Measurements from ENCODE around the gene C6. TPM values are rescaled to one million over a fixed set of nuclear protein-coding genes. Genes with fewer than 3 reads are reported as not detected.
A peak's percentile ranks its signal among the peaks of the same experiment; 100 is the strongest.
"Not testable (repeated sequence)": the region's sequence is repeated elsewhere in the genome, so short reads cannot be mapped to it uniquely, and the experiment has no call there.

Gene C6
- total and polyA plus RNA-seq, 9 donors, result 0.16 to 1.2 (median 0.28) TPM; not detected in 3

GRCh38 chr5:41232797-41233196 is 19.5 kb upstream of the C6 start:
- Histone ChIP-seq H3K4me3 (ENCODE audit: low read length) (no peak overlapping the region), H3K9me3 (replicated peaks; ENCODE audit: control insufficient read depth, low read depth, low read length) (no peaks in the 10 kb centered on the region), H3K36me3 (ENCODE audit: control insufficient read depth, insufficient read depth, low read length) (no peaks in the 10 kb centered on the region), H3K4me1 (ENCODE audit: control insufficient read depth, insufficient read depth, low read length) (no peaks in the 10 kb centered on the region), H3K27ac (ENCODE audit: low read length) (no peak overlapping the region), H3K27me3 (ENCODE audit: control insufficient read depth, insufficient read depth, low read length) (no peaks in the 10 kb centered on the region)
- DNase-seq, result no peak

- not testable (repeated sequence) for H3K4me3 ChIP-seq (ENCODE audit: low read length); H3K9me3 ChIP-seq (replicated peaks; ENCODE audit: control insufficient read depth, low read depth, low read length); H3K27ac ChIP-seq (ENCODE audit: low read length); H3K4me1 ChIP-seq (ENCODE audit: control insufficient read depth, insufficient read depth, low read length); H3K27me3 ChIP-seq (ENCODE audit: control insufficient read depth, insufficient read depth, low read length); H3K36me3 ChIP-seq (ENCODE audit: control insufficient read depth, insufficient read depth, low read length); DNase-seq
- WGBS (ENCODE audit: insufficient coverage), result no CpG with 5 or more reads among the region's 1 CpG
Measured at GRCh38 chr5:41230276-41230675, 16.9 kb upstream of the C6 start.

GRCh38 chr5:41223962-41224361 is 10.6 kb upstream of the C6 start:
- Histone ChIP-seq H3K4me1 (ENCODE audit: control insufficient read depth, insufficient read depth, low read length) (no peaks in the 10 kb centered on the region), H3K4me3 (ENCODE audit: low read length) (no peak overlapping the region), H3K27ac (ENCODE audit: low read length) (no peak overlapping the region), H3K36me3 (ENCODE audit: control insufficient read depth, insufficient read depth, low read length) (no peaks in the 10 kb centered on the region), H3K27me3 (ENCODE audit: control insufficient read depth, insufficient read depth, low read length) (no peaks in the 10 kb centered on the region), H3K9me3 (replicated peaks; ENCODE audit: control insufficient read depth, low read depth, low read length) (no peaks in the 10 kb centered on the region)
- no CpG with 5 or more reads among the region's 2 CpGs for WGBS (ENCODE audit: insufficient coverage)
- no peak for DNase-seq

- H3K4me1 ChIP-seq (ENCODE audit: control insufficient read depth, insufficient read depth, low read length), result no peaks in the 10 kb centered on the region
- H3K36me3 ChIP-seq (ENCODE audit: control insufficient read depth, insufficient read depth, low read length), result no peaks in the 10 kb centered on the region
- no CpG with 5 or more reads among the region's 2 CpGs for WGBS (ENCODE audit: insufficient coverage)
- no peak overlapping the region for H3K27ac ChIP-seq (ENCODE audit: low read length)
- peak; percentile 50 for DNase-seq
- H3K4me3 ChIP-seq (ENCODE audit: low read length), result no peak overlapping the region
- no peaks in the 10 kb centered on the region for H3K9me3 ChIP-seq (replicated peaks; ENCODE audit: control insufficient read depth, low read depth, low read length)
- no peaks in the 10 kb centered on the region for H3K27me3 ChIP-seq (ENCODE audit: control insufficient read depth, insufficient read depth, low read length)
Measured at GRCh38 chr5:41219658-41220269, 6.4 kb upstream of the C6 start.

- Histone ChIP-seq H3K27me3 (ENCODE audit: control insufficient read depth, insufficient read depth, low read length) (no peaks in the 10 kb centered on the region), H3K4me1 (ENCODE audit: control insufficient read depth, insufficient read depth, low read length) (no peaks in the 10 kb centered on the region), H3K9me3 (replicated peaks; ENCODE audit: control insufficient read depth, low read depth, low read length) (no peaks in the 10 kb centered on the region), H3K27ac (ENCODE audit: low read length) (no peak overlapping the region), H3K36me3 (ENCODE audit: control insufficient read depth, insufficient read depth, low read length) (no peaks in the 10 kb centered on the region), H3K4me3 (ENCODE audit: low read length) (no peak overlapping the region)
- 85% methylated on average over 1 of the region's 1 CpG for WGBS (ENCODE audit: insufficient coverage)
- DNase-seq, result no peak
Measured at GRCh38 chr5:41218929-41219657, 5.8 kb upstream of the C6 start.

GRCh38 chr5:41214182-41214581 is 850 bp upstream of the C6 start:
- Histone ChIP-seq H3K4me3 (ENCODE audit: low read length) (no peak overlapping the region), H3K27me3 (ENCODE audit: control insufficient read depth, insufficient read depth, low read length) (no peaks in the 10 kb centered on the region), H3K27ac (ENCODE audit: low read length) (no peak overlapping the region), H3K4me1 (ENCODE audit: control insufficient read depth, insufficient read depth, low read length) (no peaks in the 10 kb centered on the region), H3K36me3 (ENCODE audit: control insufficient read depth, insufficient read depth, low read length) (no peaks in the 10 kb centered on the region), H3K9me3 (replicated peaks; ENCODE audit: control insufficient read depth, low read depth, low read length) (no peaks in the 10 kb centered on the region)
- no peak for DNase-seq

GRCh38 chr5:41212935-41213334 is 397 bp downstream of the C6 start:
- H3K27me3 ChIP-seq (ENCODE audit: control insufficient read depth, insufficient read depth, low read length), result no peaks in the 10 kb centered on the region
- no peak overlapping the region for H3K27ac ChIP-seq (ENCODE audit: low read length)
- no peaks in the 10 kb centered on the region for H3K9me3 ChIP-seq (replicated peaks; ENCODE audit: control insufficient read depth, low read depth, low read length)
- H3K4me1 ChIP-seq (ENCODE audit: control insufficient read depth, insufficient read depth, low read length), result no peaks in the 10 kb centered on the region
- H3K36me3 ChIP-seq (ENCODE audit: control insufficient read depth, insufficient read depth, low read length), result no peaks in the 10 kb centered on the region
- no CpG with 5 or more reads among the region's 1 CpG for WGBS (ENCODE audit: insufficient coverage)
- no peak for DNase-seq
- no peak overlapping the region for H3K4me3 ChIP-seq (ENCODE audit: low read length)

- DNase-seq, result no peak
- Histone ChIP-seq H3K27me3 (ENCODE audit: control insufficient read depth, insufficient read depth, low read length) (no peaks in the 10 kb centered on the region), H3K27ac (ENCODE audit: low read length) (no peak overlapping the region), H3K36me3 (ENCODE audit: control insufficient read depth, insufficient read depth, low read length) (no peaks in the 10 kb centered on the region), H3K9me3 (replicated peaks; ENCODE audit: control insufficient read depth, low read depth, low read length) (no peaks in the 10 kb centered on the region), H3K4me1 (ENCODE audit: control insufficient read depth, insufficient read depth, low read length) (no peaks in the 10 kb centered on the region), H3K4me3 (ENCODE audit: low read length) (no peak overlapping the region)
- 100% methylated on average over 3 of the region's 4 CpGs for WGBS (ENCODE audit: insufficient coverage)
Measured at GRCh38 chr5:41211417-41211816, 1.9 kb downstream of the C6 start.

GRCh38 chr5:41205475-41205874 is 7.9 kb downstream of the C6 start:
- not testable (repeated sequence) for H3K27ac ChIP-seq (ENCODE audit: low read length); H3K27me3 ChIP-seq (ENCODE audit: control insufficient read depth, insufficient read depth, low read length); H3K36me3 ChIP-seq (ENCODE audit: control insufficient read depth, insufficient read depth, low read length); DNase-seq; H3K4me1 ChIP-seq (ENCODE audit: control insufficient read depth, insufficient read depth, low read length); H3K9me3 ChIP-seq (replicated peaks; ENCODE audit: control insufficient read depth, low read depth, low read length); H3K4me3 ChIP-seq (ENCODE audit: low read length)
- WGBS (ENCODE audit: insufficient coverage), result 89% methylated on average over 5 of the region's 8 CpGs

GRCh38 chr5:41203033-41203432 is 10.3 kb downstream of the C6 start:
- H3K36me3 ChIP-seq (ENCODE audit: control insufficient read depth, insufficient read depth, low read length), result no peaks in the 10 kb centered on the region
- no peak for DNase-seq
- H3K4me3 ChIP-seq (ENCODE audit: low read length), result no peak overlapping the region
- no CpG with 5 or more reads among the region's 2 CpGs for WGBS (ENCODE audit: insufficient coverage)
- no peaks in the 10 kb centered on the region for H3K27me3 ChIP-seq (ENCODE audit: control insufficient read depth, insufficient read depth, low read length)
- H3K4me1 ChIP-seq (ENCODE audit: control insufficient read depth, insufficient read depth, low read length), result no peaks in the 10 kb centered on the region
- no peak overlapping the region for H3K27ac ChIP-seq (ENCODE audit: low read length)
- peaks cover 6% of the 10 kb centered on the region for H3K9me3 ChIP-seq (replicated peaks; ENCODE audit: control insufficient read depth, low read depth, low read length)
